Caco-2 (cell line): ENCODE measurements around the gene IL1RL2. TPM values are rescaled to one million over a fixed set of nuclear protein-coding genes. Genes with fewer than 3 reads are reported as not detected.

Experiments used
- BruUV-seq: library from RNA; stranded (reverse); fragments of 400-500 nt; replicated peaks from 2 replicates; lab custom pipeline; 2021; lab: Mats Ljungman, UMichigan
- CTCF ChIA-PET: fragments of 300-600 bp; sonication (Branson Sonifier 250); formaldehyde crosslinking; loops from one replicate; lab custom pipeline; 2022; ENCODE audit warnings: antibody characterized with exemption; lab: Charles Lee
- POLR2A ChIA-PET: fragments of 300-600 bp; sonication (Branson Sonifier 250); formaldehyde crosslinking; loops from one replicate; lab custom pipeline; 2022; ENCODE audit warnings: antibody characterized with exemption; lab: Charles Lee
- DNase-seq, 2 experiments: peaks; one replicate each; pipeline versions ENCODE4 v3.0.0 to v3.0.0-alpha.2; 2020 to 2022
- H3K27me3 ChIP-seq: replicated peaks from 2 replicates; pipeline ENCODE4 v1.6.0; 2011; ENCODE audit warnings: low read length; ENCODE audit not compliant: control insufficient read depth, insufficient read depth
- H3K36me3 ChIP-seq: 2 replicates; pipeline ENCODE4 v1.5.1; 2011; ENCODE audit warnings: low read length; ENCODE audit not compliant: control insufficient read depth, insufficient read depth
- H3K4me1 ChIP-seq: fragments of 250-450 bp; sonication (Bioruptor Pico); 2 replicates; pipeline ENCODE4 v1.5.1; 2020; ENCODE audit warnings: mild to moderate bottlenecking
- H3K4me3 ChIP-seq: 2 replicates; pipeline ENCODE4 v1.5.1; 2011; ENCODE audit warnings: low read depth, mild to moderate bottlenecking, control low read depth, low read length
- H3K9me3 ChIP-seq: fragments of 250-450 bp; sonication (Bioruptor Pico); 2 replicates; pipeline ENCODE4 v1.5.1; 2020; ENCODE audit warnings: mild to moderate bottlenecking, moderate library complexity
- H3K27ac Mint-ChIP-seq: one replicate; pipeline ENCODE4 v1.8.0; 2022; ENCODE audit warnings: mixed read lengths; ENCODE audit not compliant: unreplicated experiment
- H3K27me3 Mint-ChIP-seq: one replicate; pipeline ENCODE4 v1.8.0; 2022; ENCODE audit warnings: mixed read lengths; ENCODE audit not compliant: insufficient read depth, unreplicated experiment
- H3K36me3 Mint-ChIP-seq: one replicate; pipeline ENCODE4 v1.8.0; 2022; ENCODE audit warnings: mild to moderate bottlenecking, mixed read lengths; ENCODE audit not compliant: insufficient read depth, unreplicated experiment
- H3K4me1 Mint-ChIP-seq: one replicate; pipeline ENCODE4 v1.8.0; 2022; ENCODE audit warnings: low read depth, mixed read lengths; ENCODE audit not compliant: unreplicated experiment
- H3K4me3 Mint-ChIP-seq: one replicate; pipeline ENCODE4 v1.8.0; 2022; ENCODE audit warnings: mild to moderate bottlenecking, moderate library complexity, mixed read lengths; ENCODE audit not compliant: unreplicated experiment
- H3K9me3 Mint-ChIP-seq: one replicate; pipeline ENCODE4 v1.8.0; 2022; ENCODE audit warnings: mixed read lengths; ENCODE audit not compliant: unreplicated experiment
- CTCF ChIP-seq, 2 experiments: fragments of 200-600 bp in 1 of 2; IDR thresholded peaks; 1 replicate in 1 of 2; 2 replicates in 1 of 2; pipeline versions ENCODE4 v1.5.1 to v1.8.0; 2011 to 2022; ENCODE audit warnings: antibody characterized with exemption in 1 of 2, control low read depth in 1 of 2, inconsistent platforms in 1 of 2, low read depth in 1 of 2, low read length in 1 of 2, mild to moderate bottlenecking in 1 of 2, moderate library complexity in 1 of 2; ENCODE audit not compliant: insufficient read depth in 1 of 2, severe bottlenecking in 1 of 2, unreplicated experiment in 1 of 2
- intact Hi-C: fragments of 100-400 bp; cut with micrococcal nuclease; formaldehyde crosslinking; loops from one replicate; pipeline ENCODE4 v1.10.0; 2022; ENCODE audit not compliant: unreplicated experiment
- total RNA-seq: library from RNA; stranded (reverse); gene quantifications from 2 replicates; pipeline ENCODE4 v1.2.3, GENCODE V29; 2022

The IL1RL2 gene
- total RNA-seq, 1 experiment from 2014 or later: not detected

GRCh38 chr2:102145934-102146333 is 40.9 kb upstream of the IL1RL2 start:
- H3K27me3 Mint-ChIP-seq: no peaks in the 10 kb centered on the region
- Histone ChIP-seq H3K27me3 (no peaks in the 10 kb centered on the region), H3K9me3 (peaks cover 37% of the 10 kb centered on the region), H3K4me3 (no peak overlapping the region), H3K4me1 (no peaks in the 10 kb centered on the region), H3K36me3 (peaks cover 5% of the 10 kb centered on the region)
- CTCF ChIA-PET: no interaction called here
- H3K4me3 Mint-ChIP-seq: no peak overlapping the region
- no peak overlapping the region for H3K27ac Mint-ChIP-seq
- DNase-seq: no peak
- peaks cover 7% of the 10 kb centered on the region for H3K4me1 Mint-ChIP-seq
- no TSS peak for BruUV-seq
- peaks cover 49% of the 10 kb centered on the region for H3K9me3 Mint-ChIP-seq
- POLR2A ChIA-PET: no interaction called here
- intact Hi-C loops: no loop called here
- TF ChIP-seq CTCF (IDR thresholded peaks at IDR 0.05; ENCODE audit: insufficient read depth in 1 of 2, low read depth in 1 of 2, low read length in 1 of 2, severe bottlenecking in 1 of 2, unreplicated experiment in 1 of 2): no peak
- peaks cover 31% of the 10 kb centered on the region for H3K36me3 Mint-ChIP-seq

DNA sequence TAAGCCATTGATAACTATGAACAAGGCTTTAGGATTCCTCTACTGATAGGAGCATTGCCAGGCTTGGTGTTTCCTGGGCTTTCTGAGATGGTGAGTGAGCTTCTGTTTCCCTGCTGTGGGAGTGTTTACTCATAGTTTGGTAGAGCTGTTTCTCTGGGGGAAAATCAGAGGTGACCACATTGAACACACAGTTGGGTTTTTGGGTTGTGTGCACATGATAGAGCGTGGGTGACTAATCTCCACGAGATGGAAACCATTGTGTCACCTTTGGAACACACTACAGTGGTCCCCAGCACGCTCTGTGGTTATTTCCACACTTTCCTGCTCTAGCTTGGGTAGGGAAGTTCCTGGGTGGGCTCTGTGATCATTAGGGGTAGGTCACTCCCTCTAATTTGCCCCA is 38.9 kb upstream of the IL1RL2 start:
- Histone ChIP-seq H3K4me3 (no peak overlapping the region), H3K9me3 (peaks cover 37% of the 10 kb centered on the region), H3K27me3 (no peaks in the 10 kb centered on the region), H3K4me1 (no peaks in the 10 kb centered on the region), H3K36me3 (peaks cover 5% of the 10 kb centered on the region)
- BruUV-seq: no TSS peak
- Mint-ChIP-seq H3K4me3 (no peak overlapping the region), H3K4me1 (peaks cover 12% of the 10 kb centered on the region), H3K9me3 (peaks cover 63% of the 10 kb centered on the region), H3K36me3 (peaks cover 29% of the 10 kb centered on the region), H3K27ac (no peak overlapping the region), H3K27me3 (no peaks in the 10 kb centered on the region)
- POLR2A ChIA-PET: no interaction called here
- no peak for TF ChIP-seq CTCF (IDR thresholded peaks at IDR 0.05; ENCODE audit: insufficient read depth in 1 of 2, low read depth in 1 of 2, low read length in 1 of 2, severe bottlenecking in 1 of 2, unreplicated experiment in 1 of 2)
- DNase-seq: no peak
- intact Hi-C loops: no loop called here
- CTCF ChIA-PET: no interaction called here

DNA sequence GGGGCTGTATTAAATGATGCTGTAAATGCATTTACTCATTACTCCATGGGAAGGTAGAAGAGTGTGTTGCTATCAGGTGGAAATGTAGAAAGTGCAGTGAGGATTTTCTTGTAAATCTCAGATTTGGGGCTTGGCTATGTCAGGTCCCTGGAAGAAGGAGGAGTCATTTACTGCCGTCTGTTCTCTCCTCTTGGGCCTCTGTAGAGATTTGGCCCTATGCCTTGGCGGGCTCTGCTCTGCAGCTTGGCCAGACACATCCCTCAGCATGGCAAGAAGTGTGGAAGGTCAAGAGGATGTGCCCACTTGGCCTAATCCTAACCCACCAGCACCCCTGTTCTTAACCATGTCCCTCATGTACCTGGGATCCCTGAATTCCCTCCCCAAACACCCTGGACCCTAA is 37.6 kb upstream of the IL1RL2 start:
- BruUV-seq: no TSS peak
- no peaks in the 10 kb centered on the region for H3K27me3 Mint-ChIP-seq
- POLR2A ChIA-PET: no interaction called here
- intact Hi-C loops: no loop called here
- peaks cover 72% of the 10 kb centered on the region for H3K9me3 Mint-ChIP-seq
- Histone ChIP-seq H3K36me3 (peaks cover 7% of the 10 kb centered on the region), H3K4me3 (no peak overlapping the region), H3K27me3 (no peaks in the 10 kb centered on the region), H3K4me1 (peaks cover 5% of the 10 kb centered on the region; the same call in 1 of the 2 replicates), H3K9me3 (peaks cover 33% of the 10 kb centered on the region)
- peaks cover 32% of the 10 kb centered on the region for H3K36me3 Mint-ChIP-seq
- no peak overlapping the region for H3K4me3 Mint-ChIP-seq
- DNase-seq: no peak
- CTCF ChIA-PET: no interaction called here
- no peak overlapping the region for H3K27ac Mint-ChIP-seq
- H3K4me1 Mint-ChIP-seq: peaks cover 22% of the 10 kb centered on the region
- no peak for TF ChIP-seq CTCF (IDR thresholded peaks at IDR 0.05; ENCODE audit: insufficient read depth in 1 of 2, low read depth in 1 of 2, low read length in 1 of 2, severe bottlenecking in 1 of 2, unreplicated experiment in 1 of 2)
